ENCODE data around the gene CRACR2B.

GRCh38 chr11:823441-824291 is 4.1 kb upstream of the CRACR2B start:
- TF ChIP-seq ZNF24 (tag by site-specific recombination; IDR thresholded peaks at IDR 0.05): no peak
- TF ChIP-seq ZNF426 (tag by site-specific recombination; IDR thresholded peaks at IDR 0.05): no peak
- TF ChIP-seq, protein P1, sequence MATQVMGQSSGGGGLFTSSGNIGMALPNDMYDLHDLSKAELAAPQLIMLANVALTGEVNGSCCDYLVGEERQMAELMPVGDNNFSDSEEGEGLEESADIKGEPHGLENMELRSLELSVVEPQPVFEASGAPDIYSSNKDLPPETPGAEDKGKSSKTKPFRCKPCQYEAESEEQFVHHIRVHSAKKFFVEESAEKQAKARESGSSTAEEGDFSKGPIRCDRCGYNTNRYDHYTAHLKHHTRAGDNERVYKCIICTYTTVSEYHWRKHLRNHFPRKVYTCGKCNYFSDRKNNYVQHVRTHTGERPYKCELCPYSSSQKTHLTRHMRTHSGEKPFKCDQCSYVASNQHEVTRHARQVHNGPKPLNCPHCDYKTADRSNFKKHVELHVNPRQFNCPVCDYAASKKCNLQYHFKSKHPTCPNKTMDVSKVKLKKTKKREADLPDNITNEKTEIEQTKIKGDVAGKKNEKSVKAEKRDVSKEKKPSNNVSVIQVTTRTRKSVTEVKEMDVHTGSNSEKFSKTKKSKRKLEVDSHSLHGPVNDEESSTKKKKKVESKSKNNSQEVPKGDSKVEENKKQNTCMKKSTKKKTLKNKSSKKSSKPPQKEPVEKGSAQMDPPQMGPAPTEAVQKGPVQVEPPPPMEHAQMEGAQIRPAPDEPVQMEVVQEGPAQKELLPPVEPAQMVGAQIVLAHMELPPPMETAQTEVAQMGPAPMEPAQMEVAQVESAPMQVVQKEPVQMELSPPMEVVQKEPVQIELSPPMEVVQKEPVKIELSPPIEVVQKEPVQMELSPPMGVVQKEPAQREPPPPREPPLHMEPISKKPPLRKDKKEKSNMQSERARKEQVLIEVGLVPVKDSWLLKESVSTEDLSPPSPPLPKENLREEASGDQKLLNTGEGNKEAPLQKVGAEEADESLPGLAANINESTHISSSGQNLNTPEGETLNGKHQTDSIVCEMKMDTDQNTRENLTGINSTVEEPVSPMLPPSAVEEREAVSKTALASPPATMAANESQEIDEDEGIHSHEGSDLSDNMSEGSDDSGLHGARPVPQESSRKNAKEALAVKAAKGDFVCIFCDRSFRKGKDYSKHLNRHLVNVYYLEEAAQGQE (tag by site-specific recombination; IDR thresholded peaks at IDR 0.05): no peak
- TF ChIP-seq, protein P2, sequence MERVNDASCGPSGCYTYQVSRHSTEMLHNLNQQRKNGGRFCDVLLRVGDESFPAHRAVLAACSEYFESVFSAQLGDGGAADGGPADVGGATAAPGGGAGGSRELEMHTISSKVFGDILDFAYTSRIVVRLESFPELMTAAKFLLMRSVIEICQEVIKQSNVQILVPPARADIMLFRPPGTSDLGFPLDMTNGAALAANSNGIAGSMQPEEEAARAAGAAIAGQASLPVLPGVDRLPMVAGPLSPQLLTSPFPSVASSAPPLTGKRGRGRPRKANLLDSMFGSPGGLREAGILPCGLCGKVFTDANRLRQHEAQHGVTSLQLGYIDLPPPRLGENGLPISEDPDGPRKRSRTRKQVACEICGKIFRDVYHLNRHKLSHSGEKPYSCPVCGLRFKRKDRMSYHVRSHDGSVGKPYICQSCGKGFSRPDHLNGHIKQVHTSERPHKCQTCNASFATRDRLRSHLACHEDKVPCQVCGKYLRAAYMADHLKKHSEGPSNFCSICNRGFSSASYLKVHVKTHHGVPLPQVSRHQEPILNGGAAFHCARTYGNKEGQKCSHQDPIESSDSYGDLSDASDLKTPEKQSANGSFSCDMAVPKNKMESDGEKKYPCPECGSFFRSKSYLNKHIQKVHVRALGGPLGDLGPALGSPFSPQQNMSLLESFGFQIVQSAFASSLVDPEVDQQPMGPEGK (tag by site-specific recombination; IDR thresholded peaks at IDR 0.05): no peak
- no peak for TF ChIP-seq ZNF513 (tag by site-specific recombination; IDR thresholded peaks at IDR 0.05)
- no peak for TF ChIP-seq ZNF529 (tag by site-specific recombination; IDR thresholded peaks at IDR 0.05; ENCODE audit: insufficient replicate concordance)
- no peak for TF ChIP-seq ZNF2 (tag by site-specific recombination; IDR thresholded peaks at IDR 0.05)
- TF ChIP-seq CTCF (tag by site-specific recombination; IDR thresholded peaks at IDR 0.05): no peak
- no peak for TF ChIP-seq YY1 (tag by site-specific recombination; IDR thresholded peaks at IDR 0.05)

Data from HEK293 (cell line).